Raji (cell line): ENCODE data around the gene UROC1.

Experiments
- POLR2A ChIP-seq: IDR thresholded peaks from 2 replicates; pipeline ENCODE4 v1.6.1; 2011; ENCODE audit warnings: low read depth, low read length, control low read depth; ENCODE audit not compliant: insufficient read depth

Gene UROC1

DNA sequence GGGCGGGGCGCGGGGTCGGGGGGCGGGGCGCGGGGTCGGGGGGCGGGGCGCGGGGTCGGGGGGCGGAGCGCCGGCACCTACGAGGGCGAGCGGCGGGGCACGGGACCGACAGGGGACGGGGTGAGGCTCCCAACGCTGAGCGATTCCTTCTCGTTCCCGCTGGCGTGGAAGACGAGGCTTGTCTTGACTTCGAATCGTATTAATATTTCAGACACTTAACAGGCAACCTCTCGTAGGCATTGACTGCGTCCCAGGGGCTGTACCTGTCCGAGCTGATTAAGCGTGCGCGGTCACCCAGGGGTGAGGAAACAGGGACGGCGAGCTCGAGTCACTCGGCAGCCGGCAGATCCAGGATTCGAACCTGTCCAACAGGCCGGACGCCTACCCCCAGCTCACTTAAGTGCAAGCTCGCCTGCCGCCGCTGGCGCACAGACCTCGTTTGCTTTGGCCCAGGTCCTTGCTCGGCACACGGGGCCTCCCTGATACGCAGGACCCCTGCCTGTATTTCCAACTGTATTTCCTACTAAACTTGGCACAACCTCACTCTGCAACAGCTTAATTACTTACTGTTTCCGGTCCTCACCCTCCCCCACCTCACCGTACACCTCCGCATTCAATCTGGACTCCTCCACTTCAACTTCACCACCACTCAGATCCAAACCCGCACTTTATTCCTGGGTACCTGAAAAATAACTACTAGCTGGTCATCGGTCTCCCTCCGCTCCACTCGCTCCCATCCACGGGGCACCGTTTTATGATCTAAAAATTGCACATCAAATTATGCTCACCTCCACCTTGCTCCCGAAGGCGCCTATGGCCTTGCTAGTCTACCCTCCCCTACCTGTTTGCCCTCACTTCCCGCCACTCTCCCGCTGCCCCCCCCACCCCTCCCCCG, 41.2 kb downstream of the UROC1 start:
- TF ChIP-seq POLR2A = no peak

DNA sequence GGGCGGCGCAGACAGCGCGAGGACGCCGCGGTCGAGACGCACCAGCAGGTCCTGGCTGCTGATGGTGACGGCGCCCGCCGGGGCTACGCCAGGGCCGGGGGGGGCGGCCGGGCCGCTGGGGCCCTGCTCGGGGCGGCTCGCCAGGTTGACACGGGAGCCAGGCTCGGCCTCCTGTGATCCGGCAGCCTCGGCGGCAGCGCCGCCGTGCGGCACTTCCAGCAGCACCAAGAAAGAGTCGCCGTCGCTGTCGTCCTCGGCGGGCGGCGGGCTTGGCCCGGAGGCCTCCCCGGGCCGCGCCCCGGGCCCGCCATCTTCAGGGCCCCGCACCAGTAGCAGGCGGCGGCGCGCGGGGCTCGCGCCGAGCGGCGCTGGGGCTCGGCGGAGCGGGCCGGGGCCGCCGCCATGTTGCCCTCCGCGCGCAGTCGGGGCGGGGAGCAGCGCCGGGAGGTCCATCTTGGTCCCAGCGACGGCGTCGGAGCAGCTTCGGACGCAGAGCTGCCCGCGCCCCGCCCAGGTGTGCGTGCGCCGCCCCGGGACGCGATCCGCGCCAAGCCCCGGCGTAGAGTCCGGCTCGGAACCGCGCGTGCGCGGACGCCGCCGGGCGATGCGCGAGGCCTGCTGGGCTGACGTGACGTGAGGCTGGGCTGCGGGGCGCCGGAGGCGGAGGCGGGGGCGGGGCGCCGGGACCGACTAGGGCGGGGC, 42.0 kb downstream of the UROC1 start, which contains the start of gene ZXDC:
Gene ZXDC (minus strand): TSS at position 479 of the 702 bp plus-strand sequence. CDS start 26 bp downstream, at position 453.
- peak; percentile 85 for TF ChIP-seq POLR2A

DNA sequence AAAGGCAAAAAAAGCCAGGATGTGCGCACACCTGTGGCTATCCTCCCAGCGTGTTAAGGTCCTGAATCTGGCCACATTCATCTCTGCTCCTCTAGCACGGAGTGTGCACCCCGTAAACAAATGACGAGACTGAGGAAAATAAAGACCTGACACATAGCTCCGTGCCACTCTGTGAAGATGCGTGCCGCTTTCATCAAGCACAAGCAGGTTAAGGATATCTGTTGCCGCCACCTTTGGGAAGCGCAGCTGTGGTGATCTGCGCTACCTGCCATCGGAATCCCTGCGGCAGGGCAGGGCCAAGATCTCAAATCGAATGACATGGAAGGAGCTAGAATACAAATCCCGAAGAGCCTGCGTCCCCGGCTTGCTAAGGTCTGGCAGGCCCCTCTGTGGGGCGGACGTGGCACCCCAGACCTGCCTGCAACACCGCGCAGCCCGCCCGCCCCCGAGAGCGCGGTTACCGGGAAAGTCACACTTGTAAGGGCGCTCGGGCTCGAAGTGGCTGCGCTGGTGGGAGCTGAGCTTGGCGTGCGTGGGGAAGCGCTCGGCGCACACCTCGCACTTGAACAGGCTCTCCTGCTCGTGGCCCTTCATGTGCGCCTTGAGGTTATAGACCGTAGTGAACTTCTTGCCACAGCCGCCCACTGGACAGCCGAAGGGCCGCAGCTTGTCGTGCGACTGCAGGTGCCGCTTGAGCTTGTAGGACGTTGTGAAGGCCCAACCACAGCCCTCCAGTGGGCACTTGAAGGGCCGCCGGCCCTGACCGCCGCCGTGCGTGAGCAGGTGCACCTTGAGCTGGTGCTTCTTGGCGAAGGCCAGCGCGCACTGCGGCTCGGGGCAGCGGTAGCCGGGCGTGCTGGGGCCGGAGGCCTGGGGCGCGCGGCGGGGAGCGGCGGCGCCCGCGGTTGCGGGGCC, 42.8 kb downstream of the UROC1 start:
- no peak for TF ChIP-seq POLR2A

DNA sequence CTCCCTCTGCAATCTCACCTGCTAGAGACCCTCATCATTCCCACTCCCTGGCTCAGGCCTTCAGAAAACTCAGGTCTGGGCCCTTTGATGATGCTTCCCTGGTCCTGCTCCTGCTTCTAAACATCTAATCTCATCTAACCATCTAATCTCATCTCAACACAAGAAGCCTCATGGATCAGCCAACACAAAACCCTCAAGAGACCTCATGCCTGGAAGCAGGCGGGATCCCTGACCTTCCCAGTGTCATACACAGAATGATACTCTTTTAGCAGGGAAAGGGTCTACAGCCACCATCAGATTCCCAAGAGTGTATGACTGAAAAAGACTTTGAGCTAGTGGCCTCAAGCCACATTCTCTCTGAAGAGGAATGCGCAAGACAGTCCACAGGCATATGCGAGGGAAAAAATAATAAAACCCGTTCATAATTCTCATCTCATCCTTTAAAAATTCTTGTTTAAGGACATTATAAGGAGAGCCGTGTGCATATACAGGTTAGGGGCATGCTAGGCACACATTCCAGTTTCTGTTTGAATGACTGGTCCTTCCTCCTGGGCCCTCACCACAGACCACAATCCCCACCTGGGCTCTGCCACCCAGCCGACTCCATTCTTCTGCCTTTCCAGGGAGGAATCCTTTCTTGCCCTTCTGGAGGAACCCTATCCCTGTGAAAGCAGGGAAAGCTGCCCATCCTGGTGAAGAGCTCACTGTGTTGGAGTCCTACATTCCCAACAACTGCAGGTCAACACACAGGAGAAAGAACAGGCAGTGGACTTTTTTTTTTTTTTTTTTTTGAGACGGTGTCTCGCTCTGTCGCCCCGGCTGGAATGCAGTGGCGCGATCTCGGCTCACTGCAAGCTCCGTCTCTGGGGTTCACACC, 44.0 kb downstream of the UROC1 start:
- TF ChIP-seq POLR2A = no peak

DNA sequence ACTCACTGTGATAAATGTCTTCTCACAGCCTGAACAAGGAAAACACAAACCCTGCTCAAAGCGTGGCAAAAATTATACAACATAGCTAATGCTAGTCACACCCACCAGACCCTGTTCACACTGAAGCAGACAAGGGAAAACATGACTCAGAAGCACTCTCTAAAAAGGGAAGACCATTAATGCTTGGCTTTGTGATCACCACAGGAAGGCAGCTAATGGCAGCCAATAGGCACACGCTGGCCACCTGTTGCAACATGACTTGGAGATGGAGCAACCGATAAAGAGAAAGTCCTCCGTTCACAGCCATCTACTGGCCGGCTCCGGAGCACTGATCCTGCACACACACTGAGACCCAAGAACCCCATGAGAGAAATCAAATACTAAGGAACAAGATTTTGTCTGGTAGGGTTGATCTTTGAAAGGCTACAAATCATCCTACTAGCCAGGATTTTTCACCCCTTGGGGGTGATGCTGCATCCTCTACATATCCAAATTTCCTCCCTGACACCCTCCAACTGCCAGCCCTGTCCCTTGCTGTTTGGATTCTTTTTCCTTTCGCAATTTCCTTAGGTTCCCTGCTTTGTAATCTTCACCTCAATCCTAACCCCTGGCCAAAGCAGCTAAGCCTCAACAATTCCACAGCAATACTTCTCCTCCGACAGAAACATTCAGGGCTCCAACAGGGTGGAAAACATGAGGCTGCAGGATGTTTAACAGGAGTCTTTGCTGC, 45.1 kb downstream of the UROC1 start:
- no peak for TF ChIP-seq POLR2A

DNA sequence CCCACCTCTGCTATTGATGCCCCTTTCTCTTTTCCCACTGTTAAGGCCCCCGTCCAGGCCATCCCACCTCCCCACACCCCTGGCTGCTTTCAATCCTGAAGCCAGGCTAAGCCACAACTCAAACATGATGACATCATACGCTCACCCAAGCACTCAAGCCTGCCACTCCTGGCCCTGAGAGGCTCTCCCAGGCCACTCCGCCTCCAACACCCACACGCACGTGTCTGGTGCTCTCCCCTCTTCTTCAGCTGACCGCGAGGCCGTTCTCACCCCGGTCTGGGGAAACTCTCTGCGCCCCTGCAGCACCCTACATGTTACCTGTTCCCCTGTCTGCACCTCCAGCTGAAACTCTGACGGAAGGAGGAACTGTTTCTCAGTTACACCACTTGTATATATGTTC, 48.1 kb downstream of the UROC1 start:
- TF ChIP-seq POLR2A = no peak

DNA sequence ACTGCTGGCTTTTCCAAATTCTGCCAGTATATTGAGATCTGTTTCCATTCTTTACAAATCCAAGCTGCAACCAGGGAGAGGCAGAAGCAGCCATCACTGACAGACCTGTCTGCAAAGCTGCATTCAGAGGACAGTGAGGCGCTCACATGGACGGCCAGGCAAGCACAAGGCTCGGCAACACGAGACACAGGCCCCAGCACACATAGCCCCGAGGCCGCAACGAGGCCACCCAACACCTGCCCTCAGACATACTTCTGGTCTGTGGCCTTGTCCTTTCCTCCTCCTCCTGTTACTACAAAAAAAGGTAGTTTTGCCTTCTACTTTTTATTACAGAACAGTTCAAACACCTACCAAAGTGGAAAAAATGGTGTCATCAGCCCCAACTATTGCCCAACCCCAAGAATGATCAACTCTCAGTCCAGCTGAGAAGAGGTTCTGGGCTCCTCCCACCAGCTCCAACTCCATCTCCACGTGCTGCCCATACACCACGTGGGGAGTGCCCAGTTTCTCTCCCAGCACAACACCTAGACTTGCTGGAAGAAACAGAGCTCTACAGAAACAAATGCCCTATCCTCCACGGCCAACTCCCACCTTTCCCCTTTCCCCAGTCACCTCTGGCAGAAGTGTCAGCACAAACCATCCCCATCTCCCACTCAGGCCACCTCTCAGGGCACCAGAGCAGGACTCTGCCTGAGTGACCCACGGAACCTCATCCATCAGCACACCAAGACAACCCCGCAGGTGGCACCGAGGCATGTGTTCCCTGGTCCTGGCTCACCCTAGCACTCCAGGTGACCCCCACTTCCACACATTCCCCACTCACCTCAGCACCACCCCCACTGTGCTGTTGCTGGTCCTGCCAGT, 49.3 kb downstream of the UROC1 start:
- TF ChIP-seq POLR2A = no peak

DNA sequence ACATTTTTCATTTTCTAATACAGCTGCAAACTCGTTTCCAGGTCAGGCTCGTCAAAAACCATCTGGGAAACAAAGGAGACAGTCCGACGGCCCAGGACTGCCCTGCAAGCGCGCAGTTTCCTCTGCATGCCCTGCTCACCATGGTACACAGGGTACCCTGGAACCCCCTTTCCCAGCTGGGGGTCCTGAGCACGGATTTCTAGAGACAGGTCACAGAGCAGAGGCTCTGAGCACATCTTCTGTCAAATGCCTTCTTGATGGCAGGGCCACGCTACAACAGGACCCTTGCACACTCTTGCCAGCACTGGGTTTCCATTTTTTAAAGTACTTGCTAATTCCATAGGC, 50.0 kb downstream of the UROC1 start:
- TF ChIP-seq POLR2A = no peak

DNA sequence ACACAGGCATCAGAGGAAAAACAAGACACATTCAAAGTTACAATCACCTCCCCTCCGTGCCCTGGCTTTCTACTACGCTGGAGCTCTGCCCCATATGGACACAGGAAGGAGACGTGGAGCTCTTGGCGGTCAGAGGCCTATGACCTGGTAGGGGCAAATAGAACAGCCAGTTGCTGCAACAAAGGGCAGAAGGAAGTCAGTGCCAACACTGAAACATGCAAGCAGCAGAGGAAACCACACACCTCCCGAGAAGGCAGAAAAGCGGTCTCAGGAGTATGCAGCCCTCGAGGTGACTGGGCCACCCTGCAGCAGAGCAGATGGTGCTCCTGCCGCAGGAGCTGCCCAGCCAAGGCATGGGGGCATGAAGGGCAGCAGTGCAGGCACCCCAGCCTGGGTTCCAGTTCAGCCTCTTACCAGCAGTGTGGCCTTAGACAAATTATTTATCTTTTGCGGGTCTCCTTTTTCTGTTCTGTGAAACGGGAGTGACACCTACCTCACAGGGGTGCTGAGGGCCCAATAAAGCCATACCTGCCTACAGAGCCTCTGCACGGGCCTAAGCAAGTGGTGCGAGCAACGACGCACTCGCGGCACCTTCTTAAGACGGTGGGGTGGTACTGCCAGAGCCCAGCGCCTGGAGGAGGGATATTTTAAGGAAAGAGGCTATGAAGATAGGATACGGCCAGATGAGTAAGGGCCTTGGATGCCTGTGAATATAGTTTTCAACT, 50.5 kb downstream of the UROC1 start:
- no peak for TF ChIP-seq POLR2A

DNA sequence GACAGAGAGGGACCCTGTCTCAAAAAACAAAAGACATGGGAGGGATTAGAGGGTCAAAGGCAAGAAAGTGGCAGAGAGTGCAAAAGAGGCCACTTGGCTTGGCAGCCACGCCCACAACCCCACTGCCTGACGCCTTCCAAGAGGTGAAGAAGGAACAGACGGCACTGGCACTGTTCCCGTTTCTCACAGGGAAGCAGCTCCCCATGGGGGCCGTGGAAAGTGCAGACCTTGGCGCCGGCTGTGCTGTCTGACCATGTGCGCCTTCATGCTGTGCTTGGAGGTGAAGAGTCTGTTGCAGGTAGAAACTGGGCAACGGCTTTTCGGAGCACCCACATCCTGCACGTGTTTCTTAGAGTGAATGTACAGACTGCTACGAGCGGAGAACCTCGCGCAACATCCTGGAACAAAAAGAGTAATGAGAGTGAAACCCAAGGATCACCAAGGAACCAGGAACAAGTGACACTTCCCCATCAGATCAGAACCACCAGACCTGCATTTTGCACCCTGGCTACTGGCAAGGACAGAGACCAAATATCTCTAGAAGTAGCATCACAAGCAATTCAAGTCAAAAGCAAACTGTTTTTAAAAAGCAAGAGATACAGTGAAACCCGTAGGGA, 51.5 kb downstream of the UROC1 start:
- TF ChIP-seq POLR2A = no peak

DNA sequence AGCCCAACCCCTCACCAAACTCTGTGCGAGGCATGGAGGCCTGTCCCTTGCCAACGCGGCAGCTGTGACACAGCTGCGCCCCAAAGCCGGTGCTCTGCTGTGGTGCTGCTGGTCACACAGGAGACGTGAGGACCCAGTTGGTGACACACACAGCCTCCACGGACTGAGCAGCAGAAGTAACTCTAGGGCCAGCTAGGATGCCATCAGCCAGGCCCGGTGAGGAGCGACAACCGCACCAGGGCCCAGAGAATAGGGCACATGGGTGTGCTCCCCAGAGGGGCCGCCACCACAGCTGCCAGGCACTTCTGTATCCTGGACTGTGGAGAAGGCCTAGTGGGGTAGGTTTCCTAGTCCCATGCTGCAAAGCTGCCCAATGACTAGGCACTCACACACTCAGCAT, 52.6 kb downstream of the UROC1 start:
- no peak for TF ChIP-seq POLR2A

DNA sequence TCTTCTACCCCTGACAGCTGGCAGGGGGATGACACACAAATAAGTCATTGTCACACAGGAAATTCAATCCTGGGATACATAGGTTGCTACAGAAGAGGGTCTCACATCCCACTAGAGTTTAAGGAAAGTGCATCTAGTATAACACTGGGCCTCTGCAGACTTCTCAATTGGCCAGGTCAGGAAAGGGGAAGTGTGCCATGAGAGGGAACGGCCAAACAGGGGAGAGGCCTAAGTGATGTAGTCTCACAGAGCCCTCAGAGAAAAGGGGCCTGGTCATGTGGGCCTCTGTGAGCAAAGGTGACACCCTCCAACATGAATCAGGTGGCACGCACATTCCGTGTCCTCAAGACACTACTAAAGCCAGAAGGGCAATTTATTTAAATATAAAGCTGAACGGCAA, 53.1 kb downstream of the UROC1 start:
- TF ChIP-seq POLR2A = no peak

DNA sequence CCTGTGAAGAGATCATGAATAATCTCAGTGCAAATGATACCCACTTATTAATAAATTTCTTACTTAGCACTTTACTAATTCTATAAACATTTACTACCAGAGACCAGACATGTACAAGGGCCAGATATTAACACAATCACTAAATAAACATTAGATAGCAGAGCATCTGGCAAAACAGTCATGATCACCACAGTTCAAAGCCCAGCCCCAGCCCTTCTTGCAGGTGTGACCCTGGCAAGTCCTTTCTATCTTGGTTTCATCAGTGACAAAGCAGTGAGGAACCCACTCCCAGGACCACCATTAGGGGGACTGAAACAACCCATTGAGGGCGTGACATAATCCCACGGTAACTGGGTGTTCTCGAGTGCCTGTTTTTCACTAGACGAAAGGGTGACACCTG, 53.5 kb downstream of the UROC1 start:
- no peak for TF ChIP-seq POLR2A
